RPMI7951 (cell line): Measurements from ENCODE around the gene BRF1. TPM values are rescaled to one million over a fixed set of nuclear protein-coding genes. Genes with fewer than 3 reads are reported as not detected.
"Not testable (repeated sequence)": the region's sequence is repeated elsewhere in the genome, so short reads cannot be mapped to it uniquely, and the experiment has no call there.

Experiments
- DNase-seq: peaks from one replicate; pipeline ENCODE4 v3.0.0-alpha.2; 2012; ENCODE audit warnings: low read depth
- total RNA-seq: library from RNA; depleted of rRNA; stranded (reverse); fragments of >200 nt; shearing (Covaris generic); gene quantifications from 2 replicates; pipeline ENCODE4 v1.2.3, GENCODE V29; 2014

BRF1 gene
- total RNA-seq, 1 experiment from 2014 or later, result 13.9 TPM

DNA sequence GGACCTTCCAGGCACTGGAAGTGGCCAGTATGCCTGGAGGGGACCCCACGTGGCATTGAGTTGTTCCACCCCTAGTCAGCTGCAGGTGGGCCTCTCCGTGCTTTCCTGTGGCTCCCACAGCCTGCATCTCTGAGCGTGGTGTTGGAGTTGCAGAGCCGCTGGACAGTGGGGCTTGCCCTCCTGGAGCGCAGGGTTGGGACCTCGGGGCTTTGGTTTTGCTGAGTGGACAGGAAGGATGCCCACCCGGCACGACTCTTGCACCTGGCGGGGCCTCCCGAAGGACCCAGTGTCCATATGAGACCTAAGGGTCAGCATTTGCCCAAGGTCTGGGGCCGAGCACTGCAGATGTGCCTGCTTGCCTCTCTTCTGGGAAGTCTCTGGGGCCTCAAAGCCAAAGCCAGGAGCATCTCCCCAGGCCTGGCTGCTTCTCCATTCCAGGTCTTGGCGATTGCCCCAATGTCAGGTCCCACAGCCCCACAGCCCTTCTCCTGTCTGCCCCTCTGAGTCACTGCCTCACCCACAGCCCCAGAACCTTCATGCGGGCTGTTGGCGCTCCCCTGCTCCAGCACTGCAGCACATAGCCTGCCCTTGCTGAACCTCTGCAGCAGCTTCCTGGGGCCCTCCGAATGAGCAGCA, 15.3 kb upstream of the BRF1 start:
- DNase-seq, result no peak

DNA sequence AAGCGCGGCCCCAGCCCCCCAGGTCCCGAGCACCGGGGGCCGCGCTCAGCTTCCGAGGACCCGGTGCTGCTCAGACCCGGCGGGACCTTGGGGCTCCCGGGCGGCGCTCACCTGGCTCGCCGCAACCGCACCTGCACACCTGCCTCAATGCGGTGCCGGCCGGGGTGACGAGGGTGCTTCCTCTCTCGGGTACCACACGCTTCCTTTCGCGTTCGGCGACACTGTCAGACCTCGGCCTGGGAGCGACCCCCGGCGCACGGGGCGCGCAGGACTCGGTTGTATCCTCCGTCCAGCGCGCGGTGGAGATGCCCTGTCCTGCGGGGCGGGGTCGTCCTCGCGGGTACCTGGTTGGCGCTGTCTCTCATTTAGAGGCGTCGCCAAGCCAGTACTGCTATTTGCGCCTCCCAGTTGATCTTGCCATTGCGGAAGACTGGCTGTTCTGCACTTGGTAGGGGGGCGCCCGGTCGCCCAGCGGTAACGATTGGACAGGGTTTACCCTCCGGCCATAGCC, 14.5 kb upstream of the BRF1 start:
- no peak for DNase-seq

DNA sequence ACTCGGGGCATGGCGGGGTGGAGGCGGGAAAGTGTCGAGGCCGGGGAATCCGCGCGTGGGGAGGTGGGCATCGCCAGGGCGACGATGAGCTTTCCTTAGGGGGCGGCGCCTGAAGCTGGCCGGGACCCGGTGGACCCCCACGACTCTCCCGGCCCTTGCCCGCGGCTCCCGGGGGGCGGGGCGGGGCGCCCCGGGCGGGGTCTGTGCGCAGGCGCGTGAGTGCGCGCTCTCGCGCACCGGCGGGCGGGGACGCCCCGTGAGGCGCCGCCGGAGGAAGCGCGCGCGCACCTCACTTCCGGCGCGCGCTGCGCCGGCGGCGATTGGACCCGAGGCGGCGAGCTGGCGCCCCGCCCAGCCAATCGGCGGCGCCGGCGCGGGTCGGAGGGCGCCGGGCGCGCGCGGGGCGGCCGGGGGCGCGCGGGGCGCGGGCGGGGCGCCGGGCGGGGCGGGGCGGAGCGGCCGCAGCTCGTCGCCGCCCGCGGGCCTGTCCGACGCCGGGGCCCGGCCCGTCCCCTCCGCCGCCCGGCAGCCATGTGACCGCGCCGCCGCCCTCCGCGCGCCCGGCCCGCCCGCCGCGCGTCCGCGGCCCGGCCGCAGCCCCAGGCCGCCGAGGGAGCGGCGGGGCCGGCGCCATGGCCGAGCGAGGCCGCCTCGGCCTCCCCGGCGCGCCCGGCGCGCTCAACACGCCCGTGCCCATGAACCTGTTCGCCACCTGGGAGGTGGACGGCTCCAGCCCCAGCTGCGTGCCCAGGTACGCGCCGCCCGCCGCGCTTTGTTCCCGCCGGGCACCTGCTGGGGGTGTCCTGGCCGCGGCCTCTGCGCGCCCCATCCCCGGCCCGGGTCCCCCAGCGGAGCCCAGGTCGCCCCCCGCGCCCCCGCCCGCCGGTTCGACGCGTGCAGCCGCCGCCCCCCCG, 13.7 kb upstream of the BRF1 start, which contains the start of gene PACS2:
Gene PACS2 (plus strand): TSS at position 462 of the 914 bp plus-strand sequence. CDS start 171 bp downstream, at position 633.
- peak; percentile 74 for DNase-seq

DNA sequence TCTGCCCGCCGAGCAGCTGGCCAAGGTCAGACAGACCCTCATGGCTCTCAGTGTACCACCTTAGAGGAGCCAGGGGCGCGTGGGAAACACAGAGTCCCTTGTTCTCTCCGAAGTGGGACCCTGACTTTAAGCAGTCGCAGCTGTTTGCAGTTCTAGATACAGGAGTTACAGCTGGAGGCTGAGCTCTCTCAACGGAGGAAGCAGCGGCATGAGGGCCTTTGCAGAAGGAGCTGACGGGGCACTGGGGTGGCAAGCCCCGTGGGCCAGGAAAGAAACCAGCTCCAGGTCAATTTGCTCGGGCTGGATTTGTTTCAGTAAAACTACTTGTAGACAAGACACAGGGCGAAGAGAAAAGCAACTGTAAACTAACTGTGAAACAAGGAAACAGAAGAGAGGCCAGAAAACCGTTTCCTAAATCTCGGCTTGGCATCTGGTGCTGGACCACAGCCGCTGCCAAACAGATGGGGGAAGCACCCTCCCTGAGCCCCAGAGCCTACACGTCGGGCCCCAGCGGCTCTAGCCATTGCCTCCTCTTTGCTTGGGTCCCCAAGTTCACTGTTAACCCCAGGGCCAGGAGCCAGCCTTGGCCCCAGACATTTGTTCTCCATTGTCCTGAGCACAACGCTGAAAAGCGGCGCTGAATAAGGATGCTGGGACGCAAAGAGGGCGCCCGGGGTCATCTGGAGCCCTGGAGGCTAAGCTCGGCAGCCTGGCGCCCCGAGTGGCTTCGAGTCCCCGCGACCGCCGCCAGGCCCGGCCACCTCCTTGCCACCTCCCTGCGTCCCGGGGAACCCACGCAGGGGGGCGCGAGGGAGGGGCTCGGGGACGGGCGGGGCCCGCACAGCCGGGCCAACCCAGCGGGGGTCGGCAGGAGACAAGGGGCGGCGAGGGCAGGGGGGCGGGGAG, 12.8 kb upstream of the BRF1 start:
- DNase-seq, result no peak

DNA sequence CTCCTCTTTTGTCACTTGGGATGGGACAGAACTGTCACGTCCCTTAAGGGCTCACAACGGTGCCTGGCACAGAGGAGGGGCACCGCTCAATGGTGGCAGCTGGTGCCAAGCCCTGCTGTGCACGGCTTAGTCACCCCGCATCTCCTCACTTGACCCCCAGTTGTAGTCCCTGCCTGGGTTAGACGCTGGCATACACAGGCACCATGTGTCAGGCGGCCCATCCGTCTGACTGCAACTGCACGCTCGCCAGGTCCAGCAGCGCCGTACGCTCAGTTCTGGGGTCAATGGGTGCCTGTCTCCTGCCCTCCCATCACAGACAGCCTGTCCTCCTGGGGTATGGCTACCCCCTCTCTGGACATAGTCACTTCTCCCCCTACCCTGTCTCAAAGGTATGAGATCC, 12.2 kb upstream of the BRF1 start:
- DNase-seq, result no peak

DNA sequence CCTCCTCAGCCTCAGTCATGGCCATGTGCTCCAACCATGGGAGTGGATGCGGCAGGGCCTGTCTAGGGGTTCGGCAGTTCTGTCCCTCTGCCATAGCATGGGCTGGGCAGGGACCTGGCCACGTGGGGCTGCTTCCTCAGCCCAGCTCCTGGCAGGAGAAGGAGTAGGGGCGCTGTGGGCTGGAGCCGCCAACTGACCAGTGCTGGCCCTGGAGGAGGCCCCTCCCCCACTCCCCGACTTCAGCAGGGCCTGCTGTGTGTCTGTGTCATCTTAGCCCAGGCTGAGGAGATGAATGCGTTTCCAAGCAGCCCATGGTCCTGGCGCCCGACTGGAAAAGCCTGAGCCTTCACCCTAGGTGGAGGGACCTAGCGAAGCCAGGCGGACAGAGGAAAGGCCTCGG, 11.0 kb upstream of the BRF1 start:
- DNase-seq, result no peak

DNA sequence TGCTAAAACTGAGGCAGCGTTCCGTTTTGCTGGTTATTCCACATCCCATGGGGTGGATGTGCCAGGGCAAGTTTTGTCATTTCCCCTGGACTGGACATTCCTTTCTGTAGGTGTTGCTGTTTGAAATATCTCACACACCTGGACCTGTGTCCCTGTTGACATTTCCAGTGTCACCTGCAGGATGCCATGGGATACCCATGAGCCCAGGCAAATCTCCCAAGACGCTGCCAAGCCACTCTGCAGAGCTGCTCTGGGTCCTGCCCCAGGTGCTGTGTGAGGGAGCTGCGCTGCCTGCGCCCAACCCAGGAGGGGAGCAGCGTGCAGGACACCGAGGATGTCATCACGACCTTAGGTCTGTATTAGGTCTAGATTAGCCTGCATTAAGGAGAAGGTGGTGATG, 8.6 kb upstream of the BRF1 start:
- no peak for DNase-seq

DNA sequence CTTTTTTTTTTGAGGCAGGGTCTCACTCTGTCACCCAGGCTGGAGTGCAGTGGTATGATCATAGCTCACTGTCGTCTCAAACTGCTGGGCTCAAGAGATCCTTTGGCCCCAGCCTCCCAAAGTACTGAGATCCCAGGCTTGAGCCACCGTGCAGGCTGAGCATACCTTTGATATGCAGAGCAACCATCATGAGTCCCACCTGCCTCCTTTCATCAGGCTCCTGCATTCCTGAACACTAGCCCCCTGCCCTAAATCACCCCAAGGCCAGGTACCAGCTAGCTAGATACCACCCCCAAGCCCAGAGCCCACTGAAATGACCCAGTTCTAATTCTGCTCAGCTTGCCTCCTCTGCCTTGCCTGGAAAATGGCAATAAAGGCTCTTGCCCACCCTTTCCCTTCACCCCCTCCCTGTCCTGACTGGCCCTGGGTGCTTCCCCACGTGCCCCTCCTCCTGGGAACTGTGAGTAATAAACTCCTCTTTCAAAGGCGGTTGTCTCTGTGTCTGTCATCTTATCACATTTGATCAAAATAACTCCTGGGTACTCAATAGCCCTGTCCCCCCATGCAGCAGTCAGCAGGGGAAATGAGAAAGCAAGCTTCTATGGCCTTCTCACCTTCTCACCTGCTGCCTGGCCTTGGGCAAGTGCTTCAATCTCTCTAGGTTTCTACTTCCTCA, 6.4 kb upstream of the BRF1 start:
- DNase-seq, result no peak

DNA sequence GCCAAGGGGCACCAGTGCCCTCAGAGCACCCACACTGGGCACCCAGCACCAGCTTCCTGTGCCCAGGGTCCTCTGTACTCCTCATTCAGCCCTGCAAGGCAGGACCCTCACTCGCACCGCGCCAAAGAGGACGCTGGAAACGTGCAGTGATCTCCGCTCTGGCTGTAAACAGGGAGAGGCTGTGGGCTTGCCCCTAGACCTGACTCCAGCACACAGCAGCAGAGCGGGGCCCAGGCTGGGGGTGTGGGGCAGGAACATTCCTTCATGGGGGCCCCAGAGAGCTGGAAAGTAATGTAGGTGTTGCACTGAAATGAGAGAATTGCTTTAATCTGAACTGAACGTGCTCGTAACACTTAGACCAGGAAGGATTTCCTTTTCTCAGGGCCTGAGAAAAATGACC, 5.0 kb upstream of the BRF1 start:
- no peak for DNase-seq

DNA sequence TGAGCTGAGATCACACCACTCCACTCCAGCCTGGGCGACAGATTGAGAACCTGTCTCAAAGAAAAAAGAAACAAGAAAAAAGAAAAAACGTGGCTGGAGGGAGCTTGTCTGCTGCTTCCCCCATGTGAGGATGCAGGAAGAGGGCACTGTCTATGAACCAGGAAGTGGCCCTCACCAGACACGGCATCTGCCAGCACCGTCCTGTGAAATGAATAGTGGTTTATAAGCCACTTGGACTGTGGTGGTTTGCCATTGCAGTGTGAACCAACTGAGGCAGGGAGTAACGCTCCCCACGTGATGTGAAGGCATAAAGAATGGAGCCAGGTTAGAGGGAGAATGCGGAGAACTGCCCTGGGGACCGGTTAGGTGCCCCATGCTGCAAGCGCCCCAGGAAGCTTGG, 4.5 kb upstream of the BRF1 start:
- no peak for DNase-seq

DNA sequence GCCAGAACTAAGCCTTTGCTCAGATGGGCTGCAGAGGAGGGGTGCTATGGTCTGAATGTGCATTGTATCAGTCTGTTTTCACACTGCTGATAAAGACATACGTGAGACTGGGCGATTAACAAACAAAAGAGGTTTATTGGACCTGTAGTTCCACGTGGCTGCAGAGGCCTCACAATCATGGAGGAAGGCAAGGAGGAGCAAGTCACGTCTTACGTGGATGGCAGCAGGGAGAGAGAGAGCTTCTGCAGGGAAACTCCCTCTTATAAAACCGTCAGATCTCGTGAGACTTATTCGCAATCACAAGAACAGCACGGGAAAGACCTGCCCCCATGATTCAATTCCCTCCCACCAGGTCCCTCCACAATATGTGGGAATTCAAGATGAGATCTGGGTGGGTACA, 3.8 kb upstream of the BRF1 start:
- DNase-seq, result no peak

DNA sequence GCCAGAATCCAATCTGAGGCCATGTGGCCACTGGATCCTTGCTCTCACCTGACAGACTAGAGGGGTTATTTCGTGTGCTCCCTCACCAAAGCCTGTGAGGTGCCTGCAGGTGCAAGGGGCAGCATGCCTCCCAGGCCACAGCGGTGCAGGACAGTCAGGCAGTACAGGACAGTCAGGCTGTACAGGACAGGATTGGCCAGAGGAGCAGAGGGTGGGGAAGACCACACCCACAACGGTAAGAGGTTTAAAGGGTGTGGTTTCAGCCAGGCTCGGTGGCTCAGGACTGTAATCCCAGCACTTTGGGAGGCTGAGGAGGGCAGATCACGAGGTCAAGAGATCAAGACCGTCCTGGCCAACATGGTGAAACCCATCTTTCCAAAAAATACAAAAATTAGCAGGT, 3.1 kb upstream of the BRF1 start:
- no peak for DNase-seq

DNA sequence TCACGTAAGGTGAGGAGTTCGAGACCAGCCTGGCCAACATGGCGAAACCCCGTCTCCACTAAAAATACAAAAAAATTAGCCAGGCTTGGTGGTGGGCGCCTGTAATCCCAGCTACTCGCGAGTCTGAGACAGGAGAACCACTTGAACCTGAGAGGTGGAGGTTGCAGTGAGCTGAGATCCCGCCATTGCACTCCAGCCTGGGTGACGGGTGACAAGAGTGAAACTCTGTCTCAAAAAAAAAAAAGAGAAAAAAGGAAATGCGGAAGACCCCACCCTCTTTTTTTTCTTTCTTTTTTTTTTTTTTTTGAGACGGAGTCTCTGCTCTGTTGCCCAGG, 1.1 kb upstream of the BRF1 start:
- DNase-seq, result not testable (repeated sequence)

DNA sequence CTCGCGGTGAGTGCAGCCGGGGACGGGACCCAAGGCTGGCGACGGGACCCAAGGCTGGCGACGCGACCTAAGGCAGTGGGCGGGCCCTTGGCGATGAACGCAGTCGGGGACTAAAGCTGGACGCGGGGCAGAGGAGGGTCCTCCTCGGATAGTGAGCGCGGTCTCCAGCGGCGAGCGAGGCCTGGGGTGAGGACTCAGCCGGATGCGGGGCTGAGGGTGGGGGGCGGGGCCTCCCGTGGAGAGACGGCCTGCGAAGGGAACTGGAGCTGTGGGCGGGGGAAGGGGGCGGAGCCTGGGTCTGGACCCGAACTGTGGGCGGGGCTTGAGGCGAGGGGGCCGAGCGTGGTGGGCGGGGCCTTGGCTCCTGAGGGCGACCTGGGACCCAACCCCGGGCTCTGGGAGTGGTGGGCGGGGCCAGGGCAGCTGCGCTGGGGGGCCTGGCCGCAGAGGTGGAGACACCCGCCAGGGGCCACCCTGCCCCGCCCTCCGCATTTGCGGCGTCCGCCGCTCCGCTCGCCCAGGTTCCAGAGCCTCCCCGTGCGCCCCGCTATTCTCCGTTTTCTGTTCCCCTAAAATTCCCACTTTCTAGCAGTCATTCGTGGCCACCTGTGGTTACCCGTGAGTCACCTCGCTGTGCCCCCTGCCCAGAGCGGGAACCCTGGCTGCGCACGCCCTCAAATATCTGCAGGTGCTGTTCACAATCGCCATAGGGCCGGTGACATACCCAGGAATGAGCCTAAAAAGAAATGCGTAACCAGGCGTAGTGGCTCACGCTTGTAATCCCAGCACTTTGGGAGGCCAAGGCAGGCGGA, 508 bp upstream of the BRF1 start:
- DNase-seq, result peak; percentile 87

DNA sequence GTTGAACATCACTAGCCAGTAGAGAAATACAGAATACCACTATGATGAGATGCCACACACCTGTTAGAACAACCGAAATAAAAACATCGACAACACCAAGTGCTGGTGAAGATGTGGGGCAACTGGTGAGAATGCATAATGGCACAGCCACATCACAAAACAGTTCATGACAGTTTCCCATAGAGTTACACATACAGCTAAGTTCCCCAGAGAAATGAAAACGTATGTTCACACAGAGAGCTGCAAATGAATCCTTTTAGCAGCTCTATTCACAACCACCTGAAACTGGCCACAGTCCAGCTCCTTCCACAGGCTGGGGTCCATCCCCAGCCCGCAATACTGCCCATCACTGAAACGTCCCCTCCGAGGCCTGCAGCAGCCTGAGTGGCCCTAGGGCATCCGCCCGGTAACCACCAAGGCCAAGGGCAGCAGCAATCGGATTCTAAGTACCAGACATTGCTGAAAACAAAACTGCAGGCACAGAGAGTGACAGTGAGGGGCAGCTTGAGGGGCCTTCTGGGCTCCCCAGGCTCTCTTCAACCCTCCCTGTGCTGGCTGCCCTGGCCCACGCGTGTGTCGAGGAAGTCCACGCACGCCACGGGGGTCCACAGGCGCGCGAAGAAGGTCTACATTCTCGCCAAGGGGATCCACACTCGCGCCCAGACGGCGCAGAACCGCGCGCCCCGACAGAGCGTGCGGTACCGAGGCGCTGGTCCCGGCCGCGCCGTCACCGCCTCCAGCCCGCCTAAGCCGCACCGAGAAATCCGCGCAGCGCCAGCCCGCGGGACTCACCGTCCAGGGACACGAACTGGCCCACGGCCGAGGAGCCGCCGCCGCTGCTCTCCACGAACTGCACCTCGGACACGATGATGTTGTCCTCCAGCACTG, 903 bp downstream of the BRF1 start:
- no peak for DNase-seq

DNA sequence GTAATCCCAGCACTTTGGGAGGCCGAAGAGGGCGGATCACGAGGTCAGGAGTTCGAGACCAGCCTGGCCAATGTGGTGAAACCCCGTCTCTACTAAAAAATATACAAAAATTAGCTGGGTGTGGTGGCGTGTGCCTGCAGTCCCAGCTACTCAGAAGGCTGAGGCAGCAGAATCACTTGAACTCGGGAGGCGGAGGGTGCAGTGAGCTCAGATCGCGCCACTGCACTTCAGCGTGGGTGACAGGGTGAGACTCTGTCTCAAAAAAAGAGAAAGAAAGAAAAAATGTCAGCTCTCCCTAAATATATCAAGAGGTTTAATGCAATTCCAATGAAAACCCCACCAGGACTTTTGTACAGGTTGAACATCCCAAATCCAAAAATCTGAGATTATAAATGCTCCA, 3.5 kb downstream of the BRF1 start:
- DNase-seq, result not testable (repeated sequence)

DNA sequence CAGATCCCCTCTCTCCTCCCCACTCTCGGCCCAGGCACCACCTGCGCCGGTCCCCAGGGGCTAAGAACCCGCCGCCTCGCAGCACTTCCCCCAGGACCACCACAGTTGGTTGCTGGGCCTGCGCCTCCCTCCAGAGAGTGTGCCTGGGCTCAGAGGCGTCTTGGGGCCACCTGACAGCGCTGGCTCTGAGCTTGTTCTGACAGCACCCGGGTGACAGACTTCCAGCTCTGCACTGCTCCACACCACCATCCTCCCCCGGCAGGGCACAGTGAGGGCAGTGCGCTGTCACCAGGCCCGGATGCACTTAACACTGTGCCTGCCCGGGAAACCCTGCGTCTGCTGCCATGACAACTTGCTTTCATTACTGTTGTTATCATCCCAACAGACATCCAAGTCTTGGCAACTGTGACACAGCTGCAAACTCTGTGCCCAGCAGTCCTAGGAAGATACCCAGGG, 6.6 kb downstream of the BRF1 start:
- DNase-seq, result no peak

DNA sequence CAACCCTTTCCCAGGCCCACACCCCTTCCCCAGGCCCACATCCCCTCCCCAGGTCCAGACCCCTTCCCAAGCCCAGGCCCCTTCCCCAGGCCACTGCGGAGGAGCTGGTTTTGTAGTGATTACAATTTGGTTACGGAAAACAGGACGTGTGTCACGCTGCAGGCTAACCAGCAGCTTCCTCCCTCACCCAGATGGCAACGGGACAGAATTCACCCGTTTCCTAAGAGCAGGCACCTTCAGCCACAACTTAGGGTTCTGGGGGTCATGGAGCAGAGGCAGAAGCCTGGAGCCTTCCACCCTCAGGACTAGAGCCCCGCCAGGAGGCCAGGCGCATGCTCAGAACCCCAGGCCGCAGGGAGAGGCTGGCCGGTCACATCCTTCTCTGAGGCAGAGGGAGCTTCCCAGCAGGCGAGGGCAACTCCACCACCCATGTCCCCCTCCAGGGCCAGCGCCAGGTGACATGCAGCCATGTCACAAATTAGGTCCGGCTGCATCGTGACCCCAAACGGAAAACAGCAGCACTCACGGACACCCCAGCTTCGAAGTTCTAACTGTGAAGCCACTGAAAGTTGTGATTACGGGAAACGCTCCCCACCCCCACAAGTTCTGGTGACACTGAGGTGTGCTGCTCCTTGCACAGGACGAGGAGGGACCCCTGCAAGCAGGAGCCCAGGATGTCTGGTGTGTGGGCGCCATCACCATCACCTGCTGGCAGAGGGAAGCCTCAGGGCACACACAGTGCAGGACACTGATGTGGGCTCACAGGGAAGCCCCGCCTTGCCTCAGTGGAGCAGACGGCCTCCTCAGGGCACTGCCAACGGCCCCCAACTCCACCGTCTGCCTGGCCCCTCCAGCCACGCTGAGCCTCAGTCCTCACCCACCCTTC, 7.7 kb downstream of the BRF1 start:
- DNase-seq, result no peak
